ENCODE results near the gene REM2. TPM values are rescaled to one million over a fixed set of nuclear protein-coding genes. Genes with fewer than 3 reads are reported as not detected.
"Not testable (repeated sequence)": the region's sequence is repeated elsewhere in the genome, so short reads cannot be mapped to it uniquely, and the experiment has no call there.

REM2 gene
- total RNA-seq, 1 donor from 2014 or later = 0.41 TPM

GRCh38 chr14:22908601-22909000 is 25.6 kb downstream of the REM2 start:
- no peaks in the 10 kb centered on the region for H3K4me1 ChIP-seq
- no peaks in the 10 kb centered on the region for H3K9me3 ChIP-seq
- DNase-seq = no peak
- H3K27me3 ChIP-seq = no peaks in the 10 kb centered on the region
- no peak overlapping the region for H3K4me3 ChIP-seq
- H3K36me3 ChIP-seq = peaks cover 78% of the 10 kb centered on the region
- peak; percentile 30 for ATAC-seq
- TF ChIP-seq CTCF (IDR thresholded peaks at IDR 0.05) = no peak
- H3K27ac ChIP-seq = no peak overlapping the region
- intact Hi-C loops (cut with DNase I) = no loop called here

GRCh38 chr14:22910916-22911315 is 27.9 kb downstream of the REM2 start:
- DNase-seq (no peak), ATAC-seq (no peak)
- Histone ChIP-seq H3K4me3 (no peak overlapping the region), H3K27me3 (no peaks in the 10 kb centered on the region), H3K4me1 (peaks cover 8% of the 10 kb centered on the region), H3K27ac (no peak overlapping the region), H3K36me3 (peaks cover 55% of the 10 kb centered on the region), H3K9me3 (no peaks in the 10 kb centered on the region)
- no peak for TF ChIP-seq CTCF (IDR thresholded peaks at IDR 0.05)
- intact Hi-C loops (cut with DNase I) = no loop called here

GRCh38 chr14:22914836-22915235 is 31.8 kb downstream of the REM2 start:
- H3K27ac ChIP-seq; intact Hi-C loops (cut with DNase I); ATAC-seq; DNase-seq; H3K9me3 ChIP-seq; H3K27me3 ChIP-seq; H3K4me3 ChIP-seq: not testable (repeated sequence)
- Histone ChIP-seq H3K4me1 (peaks cover 28% of the 10 kb centered on the region), H3K36me3 (peaks cover 16% of the 10 kb centered on the region)

- H3K9me3 ChIP-seq = no peaks in the 10 kb centered on the region
- DNase-seq (no peak), ATAC-seq (peak; percentile 7)
- TF ChIP-seq CTCF (IDR thresholded peaks at IDR 0.05) = no peak
- no peaks in the 10 kb centered on the region for H3K27me3 ChIP-seq
- peak overlapping the region; percentile 26 for H3K27ac ChIP-seq
- peaks cover 29% of the 10 kb centered on the region for H3K4me1 ChIP-seq
- H3K36me3 ChIP-seq = peaks cover 16% of the 10 kb centered on the region
- intact Hi-C loops (cut with DNase I) = no loop called here
- no peak overlapping the region for H3K4me3 ChIP-seq
Observed at GRCh38 chr14:22915886-22916521, 33.0 kb downstream of the REM2 start.

GRCh38 chr14:22918804-22919600 is 36.0 kb downstream of the REM2 start, which contains the start of gene RBM23:
RBM23 (minus strand) TSS chr14:22919149.
- no peaks in the 10 kb centered on the region for H3K27me3 ChIP-seq
- DNase-seq (peak; percentile 100), ATAC-seq (peak; percentile 95)
- intact Hi-C loops (cut with DNase I) = no loop called here
- peaks cover 29% of the 10 kb centered on the region for H3K4me1 ChIP-seq
- peak within 1 kb of the TSS; percentile 97 for H3K27ac ChIP-seq
- peak within 1 kb of the TSS; percentile 87 for H3K4me3 ChIP-seq
- H3K9me3 ChIP-seq = no peaks in the 10 kb centered on the region
- peaks cover 37% of the 10 kb centered on the region for H3K36me3 ChIP-seq
- TF ChIP-seq CTCF (IDR thresholded peaks at IDR 0.05) = no peak

- peak overlapping the region; percentile 45 for H3K4me3 ChIP-seq
- TF ChIP-seq CTCF (IDR thresholded peaks at IDR 0.05) = no peak
- H3K9me3 ChIP-seq = no peaks in the 10 kb centered on the region
- peaks cover 42% of the 10 kb centered on the region for H3K36me3 ChIP-seq
- no peak for DNase-seq
- no peaks in the 10 kb centered on the region for H3K27me3 ChIP-seq
- peak; percentile 6 for ATAC-seq
- intact Hi-C loops (cut with DNase I) = no loop called here
- peaks cover 29% of the 10 kb centered on the region for H3K4me1 ChIP-seq
- peak overlapping the region; percentile 82 for H3K27ac ChIP-seq
Observed at GRCh38 chr14:22919601-22919921, 36.5 kb downstream of the REM2 start.
